Smooth muscle cell of the coronary artery (primary cell): Measurements from ENCODE around the gene PCDHGB2. TPM values are rescaled to one million over a fixed set of nuclear protein-coding genes. Genes with fewer than 3 reads are reported as not detected.

Experiments
- total RNA-seq: library from RNA; depleted of rRNA; stranded (reverse); fragments of >200 nt; gene quantifications from 2 replicates; pipeline ENCODE4 v1.2.3, GENCODE V29; 2014; ENCODE audit warnings: low replicate concordance

The PCDHGB2 gene
- total RNA-seq, 1 donor from 2014 or later = 2.0 TPM

DNA sequence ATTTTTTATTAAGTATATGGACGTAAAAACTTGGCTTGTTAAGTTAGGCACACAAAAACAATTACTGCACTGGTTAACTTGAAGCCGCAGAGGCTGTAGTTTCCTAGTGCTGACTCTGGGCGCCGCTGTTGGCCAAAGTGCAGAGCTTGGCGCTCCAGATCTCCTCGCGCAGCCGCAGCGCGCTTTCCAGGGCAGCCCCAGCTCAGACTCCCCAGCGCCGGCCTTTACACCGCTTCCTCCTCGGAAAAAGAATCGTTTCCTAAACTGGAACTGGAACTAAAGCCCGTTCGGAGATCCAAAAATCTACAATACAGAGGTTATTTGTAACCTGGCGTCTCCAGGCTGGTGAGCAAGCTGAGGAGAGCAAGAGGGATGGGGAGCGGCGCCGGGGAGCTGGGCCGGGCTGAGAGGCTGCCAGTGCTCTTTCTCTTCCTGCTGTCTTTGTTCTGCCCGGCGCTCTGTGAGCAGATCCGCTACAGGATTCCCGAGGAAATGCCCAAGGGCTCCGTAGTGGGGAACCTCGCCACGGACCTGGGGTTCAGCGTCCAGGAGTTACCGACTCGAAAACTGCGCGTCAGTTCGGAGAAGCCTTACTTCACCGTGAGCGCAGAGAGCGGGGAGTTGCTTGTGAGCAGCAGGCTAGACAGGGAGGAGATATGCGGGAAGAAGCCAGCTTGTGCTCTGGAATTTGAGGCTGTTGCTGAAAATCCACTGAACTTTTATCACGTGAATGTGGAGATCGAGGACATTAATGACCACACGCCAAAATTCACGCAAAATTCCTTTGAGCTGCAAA, 38.2 kb downstream of the PCDHGB2 start, which contains the start of gene PCDHGB5:
Gene PCDHGB5, plus strand, starts transcription at position 192 of the 796 bp plus-strand sequence. Its CDS starts 181 bp downstream, at position 373.

DNA sequence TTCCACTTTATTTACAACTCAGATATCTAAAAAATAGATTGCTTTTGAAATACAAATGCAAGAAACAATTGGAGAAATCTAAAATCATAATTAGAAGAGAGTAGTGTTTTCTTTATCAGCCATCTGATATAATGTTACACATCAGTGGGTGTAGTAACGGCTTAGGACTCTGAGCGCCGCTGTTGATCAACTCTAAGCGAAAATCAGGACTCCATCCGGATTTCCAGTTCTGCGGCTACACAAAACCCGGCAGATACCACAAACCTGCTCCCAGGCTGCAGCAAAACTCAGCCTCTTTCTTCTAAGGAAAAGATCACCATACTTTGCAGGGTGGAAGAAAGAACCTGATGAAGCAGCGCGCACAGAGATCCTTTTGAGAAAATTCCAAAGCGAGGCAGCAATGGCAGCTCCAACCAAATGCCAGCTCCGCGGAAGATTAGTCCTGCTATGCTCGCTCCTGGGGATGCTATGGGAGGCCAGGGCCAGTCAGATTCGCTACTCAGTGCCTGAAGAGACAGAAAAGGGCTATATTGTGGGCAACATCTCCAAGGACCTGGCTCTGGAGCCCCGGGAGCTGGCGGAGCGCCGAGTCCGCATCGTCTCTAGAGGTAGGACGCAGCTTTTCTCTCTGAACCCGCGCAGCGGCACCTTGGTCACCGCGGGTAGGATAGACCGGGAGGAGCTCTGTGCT, 42.9 kb downstream of the PCDHGB2 start, which contains the start of gene PCDHGA9:
Gene PCDHGA9, plus strand, starts transcription at position 226 of the 691 bp plus-strand sequence. Its CDS starts 175 bp downstream, at position 401.

DNA sequence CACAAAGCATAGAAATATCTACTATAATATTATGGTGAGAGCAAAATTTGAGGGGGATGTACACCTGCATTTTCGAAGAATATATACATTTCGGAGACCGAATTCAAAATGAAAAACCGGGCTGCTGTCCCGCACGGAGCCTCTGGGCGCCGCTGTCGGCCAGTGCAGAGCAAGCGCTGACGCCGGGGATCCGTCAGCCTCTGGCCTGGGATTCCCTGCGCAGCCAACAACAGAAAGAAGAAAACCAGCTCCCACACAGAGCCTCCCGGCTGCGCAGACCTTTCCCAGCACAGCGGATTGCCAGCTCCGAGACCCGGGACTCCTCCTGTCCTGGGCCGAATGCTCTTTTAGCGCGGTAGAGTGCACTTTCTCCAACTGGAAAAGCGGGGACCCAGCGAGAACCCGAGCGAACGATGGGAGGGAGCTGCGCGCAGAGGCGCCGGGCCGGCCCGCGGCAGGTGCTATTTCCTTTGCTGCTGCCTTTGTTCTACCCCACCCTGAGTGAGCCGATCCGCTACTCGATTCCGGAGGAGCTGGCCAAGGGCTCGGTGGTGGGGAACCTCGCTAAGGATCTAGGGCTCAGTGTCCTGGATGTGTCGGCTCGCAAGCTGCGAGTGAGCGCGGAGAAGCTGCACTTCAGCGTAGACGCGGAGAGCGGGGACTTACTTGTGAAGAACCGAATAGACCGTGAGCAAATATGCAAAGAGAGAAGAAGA, 48.2 kb downstream of the PCDHGB2 start, which contains the start of gene PCDHGB6:
Gene PCDHGB6, plus strand, starts transcription at position 232 of the 716 bp plus-strand sequence. Its CDS starts 182 bp downstream, at position 414.

Other genes starting within 250 kb of the PCDHGB2 start
- gene PCDHB4, start 238.2 kb upstream of the PCDHGB2 start, total RNA-seq = 0.08 and 0.23 TPM in 2 replicates
- 2.3 and 3.7 TPM in 2 replicates for gene PCDHB5, start 224.8 kb upstream of the PCDHGB2 start, total RNA-seq
- 0.08 TPM in 1 of 2 replicates, not detected in the other for gene PCDHB6, start 209.9 kb upstream of the PCDHGB2 start, total RNA-seq
- 0.30 and 0.47 TPM in 2 replicates for gene PCDHB7, start 187.3 kb upstream of the PCDHGB2 start, total RNA-seq
- 0.23 and 0.35 TPM in 2 replicates for gene PCDHB8, start 182.2 kb upstream of the PCDHGB2 start, total RNA-seq
- gene PCDHB16, start 177.6 kb upstream of the PCDHGB2 start, total RNA-seq = 0.23 and 0.70 TPM in 2 replicates
- gene PCDHB9, start 172.8 kb upstream of the PCDHGB2 start, total RNA-seq = 0.12 and 0.30 TPM in 2 replicates
- gene PCDHB10, start 167.6 kb upstream of the PCDHGB2 start, total RNA-seq = 0.59 and 0.68 TPM in 2 replicates
- gene PCDHB11, start 160.4 kb upstream of the PCDHGB2 start, total RNA-seq = 0.38 and 0.70 TPM in 2 replicates
- gene PCDHB12, start 151.3 kb upstream of the PCDHGB2 start, total RNA-seq = 0.15 and 0.23 TPM in 2 replicates
- 0.59 and 0.75 TPM in 2 replicates for gene PCDHB13, start 146.1 kb upstream of the PCDHGB2 start, total RNA-seq
- 0.59 and 2.1 TPM in 2 replicates for gene PCDHB14, start 136.7 kb upstream of the PCDHGB2 start, total RNA-seq
- 0.70 and 1.2 TPM in 2 replicates for gene PCDHB15, start 114.6 kb upstream of the PCDHGB2 start, total RNA-seq
- 0.23 TPM in 1 of 2 replicates, not detected in the other for gene SLC25A2, start 55.9 kb upstream of the PCDHGB2 start, total RNA-seq
- gene TAF7, start 39.2 kb upstream of the PCDHGB2 start, total RNA-seq = 69.5 and 80.4 TPM in 2 replicates
- 0.75 and 1.3 TPM in 2 replicates for gene PCDHGA1, start 29.5 kb upstream of the PCDHGB2 start, total RNA-seq
- 1.2 and 1.7 TPM in 2 replicates for gene PCDHGA2, start 21.2 kb upstream of the PCDHGB2 start, total RNA-seq
- 0.23 and 0.98 TPM in 2 replicates for gene PCDHGA3, start 16.2 kb upstream of the PCDHGB2 start, total RNA-seq
- gene PCDHGB1, start 9.9 kb upstream of the PCDHGB2 start, total RNA-seq = 1.5 and 2.4 TPM in 2 replicates
- gene PCDHGA4, start 5.0 kb upstream of the PCDHGB2 start, total RNA-seq = 3.2 and 4.4 TPM in 2 replicates
- 0.98 and 1.3 TPM in 2 replicates for gene PCDHGA5, start 4.2 kb downstream of the PCDHGB2 start, total RNA-seq
- gene PCDHGB3, start 10.2 kb downstream of the PCDHGB2 start, total RNA-seq = 3.5 and 5.6 TPM in 2 replicates
- gene PCDHGA6, start 13.9 kb downstream of the PCDHGB2 start, total RNA-seq = 2.2 and 2.3 TPM in 2 replicates
- gene PCDHGA7, start 22.7 kb downstream of the PCDHGB2 start, total RNA-seq = 2.3 and 2.8 TPM in 2 replicates
- gene PCDHGB4, start 27.7 kb downstream of the PCDHGB2 start, total RNA-seq = 22.8 and 23.2 TPM in 2 replicates
- 2.0 and 4.0 TPM in 2 replicates for gene PCDHGA8, start 32.6 kb downstream of the PCDHGB2 start, total RNA-seq
- 11.5 and 16.9 TPM in 2 replicates for gene PCDHGB5, start 38.0 kb downstream of the PCDHGB2 start, total RNA-seq
- gene PCDHGA9, start 42.8 kb downstream of the PCDHGB2 start, total RNA-seq = 1.7 and 2.8 TPM in 2 replicates
- gene PCDHGB6, start 48.0 kb downstream of the PCDHGB2 start, total RNA-seq = 1.9 and 3.5 TPM in 2 replicates
- gene PCDHGA10, start 53.0 kb downstream of the PCDHGB2 start, total RNA-seq = 2.6 and 4.2 TPM in 2 replicates
- gene PCDHGB7, start 57.7 kb downstream of the PCDHGB2 start, total RNA-seq = 6.7 and 7.3 TPM in 2 replicates
- gene PCDHGA11, start 61.1 kb downstream of the PCDHGB2 start, total RNA-seq = 4.7 and 7.1 TPM in 2 replicates
- gene PCDHGA12, start 70.5 kb downstream of the PCDHGB2 start, total RNA-seq = 5.8 and 9.9 TPM in 2 replicates
- gene PCDHGC3, start 116.0 kb downstream of the PCDHGB2 start, total RNA-seq = 29.7 and 39.8 TPM in 2 replicates
- gene PCDHGC4, start 125.0 kb downstream of the PCDHGB2 start, total RNA-seq = 0.90 and 2.5 TPM in 2 replicates
- gene PCDHGC5, start 129.1 kb downstream of the PCDHGB2 start, total RNA-seq = 1.4 and 1.8 TPM in 2 replicates